GM19438 (cell line): ENCODE results near the gene LEFTY2.
"Not testable (repeated sequence)": the region's sequence is repeated elsewhere in the genome, so short reads cannot be mapped to it uniquely, and the experiment has no call there.

Experiments used
- ATAC-seq: cut with Tn5 transposase; IDR thresholded peaks from one replicate; pipeline ENCODE4 v1.9.1; 2021; ENCODE audit warnings: low read depth; ENCODE audit not compliant: unreplicated experiment

The LEFTY2 gene

DNA sequence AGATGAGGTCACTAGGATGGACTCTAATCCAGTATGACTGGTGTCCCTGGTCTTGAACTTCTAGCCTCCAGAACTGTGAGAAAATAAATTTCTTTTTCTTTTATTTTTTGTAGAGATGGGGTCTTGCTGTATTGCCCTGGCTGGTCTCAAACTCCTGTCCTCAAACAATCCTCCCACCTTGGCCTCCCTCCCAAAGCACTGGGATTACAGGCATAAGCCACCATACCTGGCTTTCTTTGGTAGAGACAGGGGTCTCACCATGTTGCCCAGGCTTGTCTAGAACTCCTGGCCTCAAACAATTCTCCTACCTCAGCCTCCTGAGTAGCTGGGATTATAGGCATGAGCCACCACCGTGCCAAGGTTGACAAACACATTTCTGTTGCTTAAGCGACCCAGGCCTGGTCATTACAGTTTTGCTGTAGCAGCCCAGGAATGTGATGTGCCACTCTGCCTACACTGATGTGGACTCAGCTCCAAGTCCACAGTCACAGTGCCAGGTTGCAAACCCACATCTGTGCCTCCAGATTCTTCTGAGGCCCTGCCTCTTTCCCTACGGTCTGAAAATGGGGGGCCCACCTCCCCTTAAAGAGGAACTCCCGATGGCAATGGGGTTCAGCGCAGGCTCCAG is 32.9 kb downstream of the LEFTY2 start:
- no peak for ATAC-seq

DNA sequence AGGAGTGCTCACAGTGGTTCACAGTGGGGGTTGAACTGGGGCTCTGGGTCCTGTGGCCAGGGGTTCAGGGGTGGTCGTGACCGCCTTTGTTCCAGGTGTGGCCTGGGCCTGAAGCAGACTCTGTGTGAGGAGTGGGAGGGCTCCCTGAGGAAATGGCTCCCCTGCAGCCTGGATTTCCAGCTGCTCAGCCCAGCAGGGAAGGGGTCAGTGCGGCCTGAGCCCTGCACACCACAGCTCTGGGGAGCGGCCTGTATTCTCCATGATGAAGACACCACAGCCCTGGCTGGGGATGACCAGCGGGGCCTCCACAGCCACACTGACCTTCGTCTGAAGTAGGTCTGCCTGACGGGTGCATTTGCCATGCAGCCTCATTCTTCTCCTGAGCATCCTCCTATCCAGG is 33.7 kb downstream of the LEFTY2 start:
- no peak for ATAC-seq

DNA sequence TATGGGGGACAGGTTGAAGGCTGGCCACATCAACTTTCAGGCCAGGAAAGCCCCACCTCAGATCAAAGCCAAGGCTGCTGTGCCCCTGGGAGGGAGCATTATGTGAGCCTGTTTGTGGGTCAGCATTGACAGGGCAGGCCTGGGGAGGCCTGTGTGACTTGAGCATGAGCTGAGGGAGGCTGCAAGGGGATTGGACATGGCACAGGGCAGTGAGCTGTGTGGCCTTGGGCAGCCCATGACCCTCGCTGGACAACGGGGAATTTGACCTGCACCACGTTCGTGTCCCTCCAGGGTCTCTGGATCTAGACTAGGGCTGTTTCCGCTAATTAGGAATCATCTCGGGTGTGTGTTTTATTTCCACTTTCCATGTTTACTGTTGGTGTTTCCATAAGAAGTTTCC is 34.6 kb downstream of the LEFTY2 start:
- no peak for ATAC-seq

DNA sequence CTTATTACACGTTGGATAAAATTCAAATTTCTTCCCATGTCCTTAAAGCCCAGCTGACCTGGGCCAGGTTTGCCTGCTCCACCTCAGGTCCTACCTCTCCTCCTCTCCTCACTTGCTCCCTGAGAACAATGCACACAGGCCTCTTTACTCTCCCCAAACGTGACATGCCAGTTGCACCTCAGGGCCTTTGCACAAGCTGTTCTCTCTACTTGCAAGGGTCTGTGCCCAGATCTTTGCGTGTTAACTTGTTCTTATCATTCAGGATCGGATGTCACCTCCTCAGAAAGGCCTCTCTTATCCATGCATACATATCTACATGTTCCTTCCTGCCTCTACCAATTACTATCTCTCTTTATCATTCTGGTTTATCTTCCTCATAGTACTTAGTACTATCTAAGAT is 37.4 kb downstream of the LEFTY2 start:
- ATAC-seq, result no peak

DNA sequence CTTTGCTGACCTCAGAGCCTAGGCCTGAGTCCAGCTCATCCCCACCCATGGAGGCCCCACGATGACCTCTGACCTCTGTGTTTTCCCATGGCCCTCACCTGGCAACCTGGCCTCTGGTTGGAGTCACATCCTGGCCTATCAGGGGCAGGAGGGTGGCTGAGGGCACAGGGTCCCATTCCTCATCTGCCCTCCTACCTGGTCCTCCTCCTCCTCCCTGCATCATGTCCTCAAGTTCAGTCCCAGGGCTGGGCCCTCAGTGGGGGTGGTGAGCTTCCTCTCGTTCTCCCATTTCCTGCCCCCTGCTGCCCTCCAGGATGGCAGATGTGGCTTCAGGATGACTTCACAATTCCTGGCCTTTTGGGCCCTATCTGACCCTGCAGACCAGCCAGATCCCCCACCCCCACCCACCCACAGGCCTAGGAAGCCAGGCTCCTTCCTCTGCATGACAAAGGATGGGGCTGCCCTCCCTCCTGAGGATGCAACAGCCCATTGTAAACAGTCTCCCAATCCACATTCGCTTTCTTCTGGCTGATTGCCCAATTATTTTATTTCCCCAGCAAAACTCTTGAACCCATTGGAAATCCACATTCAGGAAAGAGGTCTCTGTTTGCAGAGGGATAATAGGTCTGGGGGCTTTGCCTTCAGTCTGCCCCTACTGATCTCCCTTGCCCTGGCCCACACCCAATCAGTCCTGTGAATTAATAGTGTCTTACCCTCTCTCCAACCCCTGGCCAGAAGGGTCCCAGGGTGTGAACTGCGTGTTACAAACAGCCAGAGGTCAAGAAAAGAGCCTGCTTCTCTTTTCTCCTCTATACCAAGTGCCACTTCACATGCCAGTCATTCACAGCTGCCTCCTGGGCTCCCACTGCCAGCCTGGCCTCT is 41.7 kb downstream of the LEFTY2 start:
- no peak for ATAC-seq

DNA sequence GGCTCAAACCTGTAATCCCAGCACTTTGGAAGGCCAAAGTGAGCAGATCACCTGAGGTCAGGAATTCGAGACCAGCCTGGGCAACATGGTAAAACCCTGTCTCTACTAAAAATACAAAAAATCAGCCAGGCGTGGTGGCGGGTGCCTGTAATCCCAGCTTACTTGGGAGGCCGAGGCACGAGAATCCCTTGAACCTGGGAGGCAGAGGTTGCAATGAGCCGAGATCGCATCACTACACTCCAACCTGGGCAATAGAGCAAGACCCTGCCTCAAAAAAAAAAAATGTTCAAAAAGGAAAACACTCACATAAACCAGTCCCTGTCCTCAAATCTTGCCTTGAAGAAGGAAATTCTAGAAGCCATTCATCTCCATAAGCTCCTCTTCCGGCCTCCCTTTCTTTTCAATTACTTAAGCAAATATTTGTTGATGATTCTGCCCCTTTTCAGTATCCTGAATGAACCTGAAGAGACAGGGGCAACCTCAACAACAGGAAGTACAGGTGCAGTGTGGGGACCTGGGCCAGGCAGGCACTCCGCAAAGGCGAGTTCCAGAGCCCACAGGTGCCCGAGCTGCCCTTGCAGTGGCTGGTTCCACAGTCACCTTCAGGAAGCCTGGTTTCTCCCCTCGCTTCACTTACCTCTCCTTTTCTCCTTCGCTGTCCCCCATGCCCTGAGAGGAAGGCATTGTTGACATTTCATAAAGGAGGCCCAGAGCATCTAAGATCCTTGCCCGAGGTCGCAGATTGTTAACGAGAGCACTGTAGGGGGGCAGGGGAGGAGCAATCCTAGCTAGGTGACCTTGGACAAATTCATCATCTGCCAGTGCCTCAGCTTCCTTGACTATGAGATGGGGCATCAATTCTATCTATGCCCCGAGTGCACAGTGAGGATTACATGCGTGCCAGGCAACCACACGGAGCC is 43.2 kb downstream of the LEFTY2 start:
- no peak for ATAC-seq

DNA sequence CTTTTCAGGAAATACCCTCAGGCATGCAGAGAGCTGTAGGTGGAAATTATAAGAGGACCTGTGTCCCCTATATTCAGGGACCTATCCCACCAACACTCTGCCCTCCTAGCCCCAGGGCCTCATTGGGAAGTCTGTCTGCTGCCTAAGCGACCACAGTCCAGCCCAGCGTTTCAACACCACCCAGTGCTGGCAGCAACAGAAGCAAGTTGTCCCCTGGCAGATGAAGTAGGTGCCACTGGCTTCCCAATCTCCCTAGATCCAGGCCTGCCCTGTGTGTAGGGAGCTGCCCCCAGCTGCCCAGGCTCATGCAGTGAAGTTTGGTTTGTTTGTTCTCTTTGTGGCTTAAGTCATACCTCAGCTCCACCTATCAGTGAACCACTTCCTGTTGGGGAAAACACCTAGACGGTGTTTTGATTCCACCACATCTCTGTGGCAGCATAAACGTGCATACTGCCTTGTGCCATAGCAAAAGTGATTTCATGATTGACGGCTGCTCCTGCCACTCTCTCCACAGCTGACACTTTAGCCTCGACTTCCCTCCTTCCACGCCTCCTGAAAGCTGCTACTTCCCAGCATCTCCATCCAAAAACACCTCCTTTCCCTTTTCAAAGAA is 44.0 kb downstream of the LEFTY2 start:
- peak; percentile 100 for ATAC-seq

DNA sequence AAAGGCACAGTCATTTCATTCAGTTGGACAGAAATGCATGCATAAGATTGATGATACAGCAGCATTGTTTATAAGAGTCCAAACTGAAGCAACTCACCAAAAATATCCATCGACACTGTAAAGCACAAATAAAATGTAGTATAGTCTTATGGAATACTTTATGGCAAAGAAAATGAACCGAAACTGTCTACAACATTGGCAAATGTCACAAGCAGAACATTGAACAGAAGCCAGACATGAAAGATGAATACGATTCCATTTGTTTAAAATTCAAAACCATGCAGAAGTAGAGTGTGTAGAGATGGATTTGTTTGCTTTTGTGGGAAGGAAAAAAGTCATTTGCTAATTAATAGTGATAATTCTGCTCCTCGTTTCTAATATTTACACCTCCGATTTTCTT is 44.5 kb downstream of the LEFTY2 start:
- no peak for ATAC-seq

DNA sequence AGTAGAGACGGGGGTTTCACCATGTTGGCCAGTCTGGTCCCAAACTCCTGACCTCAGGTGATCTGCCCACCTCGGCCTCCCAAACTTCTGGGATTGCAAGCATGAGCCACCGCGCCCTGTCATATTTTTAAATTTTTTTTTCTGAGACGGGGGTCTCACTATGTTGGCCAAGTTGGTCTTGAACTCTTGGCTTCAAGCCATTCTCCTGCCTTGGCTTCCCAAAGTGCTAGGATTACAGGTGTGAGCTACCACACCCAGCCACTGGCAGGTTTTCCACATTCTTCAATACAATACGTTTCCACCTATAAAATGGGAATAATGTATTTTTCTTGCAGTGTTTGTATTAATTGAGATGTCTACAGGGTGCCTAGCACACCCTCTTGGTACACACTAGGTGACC is 48.7 kb downstream of the LEFTY2 start:
- no peak for ATAC-seq

DNA sequence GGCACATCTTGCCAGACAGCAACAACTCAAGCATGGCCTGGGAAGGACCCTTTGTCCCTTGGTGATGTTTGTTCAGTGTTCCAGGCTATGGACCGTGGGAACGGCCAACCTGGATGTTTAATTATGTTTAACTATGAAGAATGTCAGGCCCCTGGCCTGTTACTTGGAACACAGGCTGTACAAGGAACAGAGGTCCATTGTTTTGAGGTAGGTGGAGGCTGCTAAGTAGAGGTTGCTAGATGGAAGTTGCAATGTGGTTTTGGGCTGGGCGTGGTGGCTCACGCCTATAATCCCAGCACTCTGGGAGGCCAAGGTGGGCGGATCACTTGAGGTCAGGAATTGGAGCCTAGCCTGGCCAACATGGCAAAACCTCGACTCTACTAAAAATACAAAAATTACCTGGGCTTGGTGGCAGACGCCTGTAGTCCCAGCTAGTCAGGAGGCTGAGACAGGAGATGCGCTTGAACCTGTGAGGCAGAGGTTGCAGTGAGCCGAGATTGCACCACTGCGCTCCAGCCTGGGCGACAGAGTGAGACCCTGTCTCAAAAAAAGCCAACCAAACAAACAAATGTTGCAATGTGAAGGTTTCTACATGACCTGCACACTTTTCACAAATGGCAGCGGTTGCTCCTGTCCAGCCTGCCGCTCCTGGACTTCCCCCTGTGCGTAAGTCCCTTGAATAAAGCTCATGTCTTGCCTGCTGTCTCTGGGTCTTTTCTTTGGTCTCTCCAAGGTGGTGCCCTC is 49.6 kb downstream of the LEFTY2 start:
- no peak for ATAC-seq

DNA sequence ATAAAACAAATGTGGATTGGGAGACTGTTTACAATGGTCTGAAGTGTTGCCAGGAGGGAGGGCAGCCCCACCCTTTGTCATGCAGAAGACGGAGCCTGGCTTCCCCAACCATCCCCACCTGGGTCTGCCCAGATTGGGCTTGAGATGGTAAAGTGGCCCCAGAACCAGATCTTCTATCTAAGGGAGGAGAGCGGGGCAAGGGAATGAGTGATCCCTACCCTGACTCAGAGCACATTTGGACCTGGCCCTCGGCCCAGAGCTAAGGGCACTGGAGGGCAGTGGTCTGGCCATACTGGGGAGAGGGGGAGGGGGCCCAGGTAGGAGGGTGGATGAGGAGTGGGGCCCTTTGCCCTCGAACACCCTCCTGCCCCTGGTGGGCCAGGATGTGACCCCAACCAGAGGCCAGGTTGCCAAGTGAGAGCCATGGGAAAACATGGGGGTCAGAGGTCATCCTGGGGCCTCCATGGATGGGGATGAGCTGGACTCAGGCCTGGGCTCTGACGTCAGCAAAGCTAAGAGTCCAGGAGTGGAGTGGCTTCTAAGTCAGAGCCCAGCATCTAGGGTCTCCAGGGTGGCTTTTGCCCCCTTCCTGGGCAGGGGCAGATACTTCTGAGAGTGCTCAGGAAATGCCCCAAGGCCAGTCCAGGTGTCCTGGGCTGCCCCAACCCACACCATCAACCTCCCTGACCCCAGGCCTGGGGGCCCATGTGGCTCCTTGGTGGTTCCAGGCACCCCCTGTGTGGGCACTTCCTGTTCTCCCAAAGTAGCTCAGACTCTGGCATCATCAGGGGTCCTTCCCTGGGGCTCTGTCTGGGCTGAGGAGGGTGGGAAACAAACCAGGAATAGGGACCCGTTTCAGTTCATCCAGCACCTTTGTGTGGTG is 50.4 kb downstream of the LEFTY2 start:
- ATAC-seq, result no peak

DNA sequence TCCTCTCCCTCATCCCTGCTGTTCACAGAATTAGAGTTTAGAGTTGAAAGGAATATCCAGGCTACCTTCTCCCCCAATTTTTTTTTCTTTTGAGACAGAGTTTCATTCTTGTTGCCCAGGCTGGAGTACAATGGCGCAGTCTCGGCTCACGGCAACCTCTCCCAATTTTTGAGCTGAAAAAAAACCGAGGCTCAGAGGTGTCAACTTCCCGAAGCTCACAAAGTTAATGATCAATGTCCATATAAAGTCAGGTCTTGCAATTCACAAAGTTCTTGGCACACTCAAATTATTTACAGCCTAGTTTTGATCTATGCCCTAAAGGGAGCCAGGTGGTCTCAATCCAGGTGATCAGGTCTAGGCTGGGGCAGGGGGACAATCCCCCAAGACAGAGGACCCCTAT is 51.3 kb downstream of the LEFTY2 start:
- ATAC-seq, result no peak

DNA sequence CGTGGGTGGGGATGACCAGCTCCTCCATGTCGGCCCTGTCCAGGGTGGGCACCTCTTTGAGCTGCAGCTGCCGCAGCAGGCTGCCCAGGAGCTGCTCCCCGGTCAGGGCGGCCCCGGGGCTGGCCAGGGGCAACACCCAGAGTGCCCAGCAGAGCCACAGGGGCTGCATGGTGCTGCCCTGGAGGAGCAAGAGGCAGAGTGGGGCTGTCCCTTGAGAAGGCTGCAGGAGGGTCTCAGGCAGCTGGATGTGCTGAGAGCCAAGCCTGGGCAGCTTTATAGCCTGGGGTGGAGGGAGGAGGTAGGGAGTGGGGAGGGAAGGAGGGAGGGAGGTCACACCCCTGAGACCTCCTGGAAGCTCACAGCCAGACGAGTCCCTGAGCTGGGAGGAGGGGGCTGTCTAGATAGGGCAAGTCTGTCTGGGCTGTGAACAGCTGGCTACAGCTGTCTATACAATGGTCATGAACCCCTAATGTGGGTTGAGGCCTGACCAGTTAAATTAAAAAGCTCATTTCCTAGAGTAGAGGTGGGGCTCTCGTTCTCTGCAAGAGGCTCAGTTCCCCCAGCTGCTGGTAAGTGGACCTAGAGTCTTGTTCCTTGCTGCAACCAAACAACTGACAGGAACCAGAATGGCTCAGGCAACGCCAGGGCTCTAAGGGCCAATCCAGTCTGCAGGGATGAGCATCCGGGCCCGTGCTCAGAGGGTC is 52.0 kb downstream of the LEFTY2 start, which contains the start of gene LEFTY1:
Gene LEFTY1 (minus strand): TSS at position 249 of the 704 bp plus-strand sequence. CDS start 80 bp downstream, at position 169.
- ATAC-seq, result no peak

DNA sequence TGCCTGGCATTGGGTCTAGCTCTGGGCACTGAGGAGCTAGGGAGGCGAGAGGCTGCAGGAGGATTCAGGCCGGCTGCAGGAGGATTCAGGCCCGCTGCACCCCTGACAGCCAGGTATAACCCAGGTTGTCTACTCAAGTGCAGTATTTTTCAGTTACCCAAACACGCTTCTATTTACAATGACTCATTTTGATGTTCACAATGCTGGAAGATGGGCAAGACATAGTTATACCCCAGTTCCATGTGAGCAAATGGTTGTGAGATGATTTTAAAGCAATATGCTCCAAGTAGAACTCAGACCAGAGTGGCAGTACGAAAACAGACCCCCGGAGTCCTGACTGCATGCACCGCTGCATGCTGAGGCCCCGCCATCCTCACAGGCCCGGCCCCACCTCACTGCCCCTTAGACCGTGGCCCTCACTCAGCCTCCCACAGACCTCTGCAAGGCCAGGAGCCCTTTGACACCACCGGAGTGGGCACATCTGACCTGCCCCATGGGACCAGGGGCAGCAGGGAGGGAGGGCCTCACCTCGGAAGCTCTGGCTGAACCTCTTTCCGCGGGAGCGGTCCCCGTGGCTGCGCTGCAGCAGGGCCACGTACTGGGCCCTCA is 52.6 kb downstream of the LEFTY2 start:
- no peak for ATAC-seq

DNA sequence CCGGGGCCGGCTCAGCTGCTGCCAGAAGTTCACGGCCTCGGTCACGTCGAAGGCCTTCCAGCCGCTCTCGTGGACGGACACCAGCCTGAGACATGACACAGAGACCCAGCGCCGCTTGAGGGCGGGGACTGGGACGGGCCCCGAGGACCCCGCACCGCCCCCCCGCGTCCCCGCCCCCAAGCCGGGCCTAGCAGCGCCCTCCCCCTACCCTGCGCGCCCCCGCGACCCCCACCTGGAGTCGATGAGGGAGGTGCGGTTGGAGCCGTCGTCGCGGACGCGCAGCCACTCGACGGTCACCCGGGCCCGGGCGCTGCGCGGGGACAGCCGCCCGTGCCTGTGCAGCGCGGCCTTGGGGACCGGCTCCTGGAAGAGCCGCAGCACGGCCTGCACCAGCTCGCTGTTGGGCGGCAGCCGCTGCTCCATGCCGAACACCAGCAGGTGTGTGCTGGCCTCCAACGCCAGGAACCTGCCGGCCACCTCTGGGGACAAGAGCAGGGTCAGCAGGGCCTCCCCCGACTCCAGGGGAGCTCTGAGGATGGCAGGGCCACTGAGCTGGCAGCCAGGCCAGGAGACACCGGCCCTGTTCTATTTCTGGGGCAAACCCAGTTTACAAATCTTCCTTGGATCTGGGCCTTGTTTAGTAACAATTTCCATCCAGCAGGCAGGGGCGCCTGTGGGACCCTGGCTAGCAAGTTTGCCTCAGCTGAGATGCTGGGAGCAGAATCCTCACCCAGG is 53.3 kb downstream of the LEFTY2 start:
- not testable (repeated sequence) for ATAC-seq

DNA sequence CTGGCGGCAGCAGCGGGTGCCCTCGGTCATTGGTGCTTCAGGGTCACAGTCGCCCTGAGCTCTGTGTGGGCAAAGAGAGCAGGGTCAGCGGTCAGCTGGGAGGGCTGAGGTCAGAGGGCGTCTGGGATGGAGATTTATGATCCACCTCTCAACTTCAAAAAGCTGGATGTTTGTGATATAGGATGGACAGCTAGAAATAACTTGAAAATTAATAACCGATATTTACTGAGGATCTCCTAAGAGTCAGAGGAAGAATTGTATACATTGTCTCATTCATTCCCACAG is 54.0 kb downstream of the LEFTY2 start:
- no peak for ATAC-seq
